Activated CD4-positive, alpha-beta T cell treated with anti-CD3 and anti-CD28 coated beads for 24 hours (primary cell): Measurements from ENCODE around the gene RAG2.

ENCODE experiments used
- DNase-seq, 2 donors: peaks; one replicate each; pipeline ENCODE4 v3.0.0-alpha.2; 2020; ENCODE audit warnings: low read depth in 2 of 2

RAG2 gene

DNA sequence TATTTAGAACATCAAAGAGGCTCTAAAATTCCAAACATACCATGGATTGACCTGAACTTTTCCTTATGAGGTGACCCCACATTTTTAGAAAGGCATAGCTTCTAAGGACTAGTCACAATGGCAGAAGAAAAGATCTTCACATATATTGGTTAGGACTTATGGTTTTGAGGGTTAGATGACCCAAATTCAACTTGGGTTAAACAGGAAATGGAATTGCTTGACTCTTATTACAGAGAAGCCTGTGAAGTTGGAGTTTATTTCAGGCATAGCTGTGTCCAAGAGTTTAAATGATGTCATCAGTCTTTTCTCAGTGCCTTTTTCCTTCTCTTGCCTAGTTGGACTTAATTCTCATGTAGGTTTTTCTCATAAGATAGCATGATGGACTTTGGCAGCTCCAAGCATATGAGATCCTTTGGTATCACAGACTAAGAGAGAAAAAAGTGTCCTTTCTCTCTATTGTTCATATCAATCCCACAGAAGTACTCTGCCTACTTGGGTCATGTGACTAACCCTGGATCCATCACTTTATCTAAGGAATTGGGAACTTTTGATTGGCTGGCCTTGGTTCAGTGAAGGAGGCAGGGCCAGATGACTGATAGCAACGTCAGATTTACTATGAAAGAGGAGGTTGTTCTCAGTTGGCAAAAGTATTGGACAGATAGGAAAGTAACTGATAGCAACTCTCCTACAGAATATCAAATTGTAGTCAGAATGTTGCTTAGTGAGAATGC lies 47.5 kb downstream of the RAG2 start:
- no peak for DNase-seq
